Ascending aorta (tissue), 2 donors: Measurements from ENCODE around the gene PSKH1. TPM values are rescaled to one million over a fixed set of nuclear protein-coding genes. Genes with fewer than 3 reads are reported as not detected.

Source experiments
- DNase-seq, 2 donors: peaks; one replicate each; pipeline ENCODE4 v3.0.0-alpha.2; 2019; ENCODE audit warnings: low spot score in 2 of 2
- H3K27ac ChIP-seq, 2 donors: fragments of 200-600 bp; sonication (generic); one replicate each; pipeline ENCODE4 v1.5.1; 2016 to 2017; ENCODE audit warnings: mild to moderate bottlenecking in 1 of 2
- H3K27me3 ChIP-seq: fragments of 200-600 bp; sonication (generic); one replicate; pipeline ENCODE4 v1.5.1; 2017
- H3K36me3 ChIP-seq, 2 donors: fragments of 200-600 bp; sonication (generic); one replicate each; pipeline ENCODE4 v1.5.1; 2016
- H3K4me1 ChIP-seq, 2 donors: fragments of 200-600 bp; sonication (generic); one replicate each; pipeline ENCODE4 v1.5.1; 2016 to 2017; ENCODE audit warnings: mild to moderate bottlenecking in 1 of 2
- H3K4me3 ChIP-seq, 2 donors: fragments of 200-600 bp; sonication (generic); one replicate each; pipeline ENCODE4 v1.5.1; 2016 to 2017; ENCODE audit warnings: mild to moderate bottlenecking in 1 of 2
- H3K9me3 ChIP-seq, 2 donors: fragments of 200-600 bp; sonication (generic); one replicate each; pipeline ENCODE4 v1.5.1; 2016
- CTCF ChIP-seq, 3 experiments: fragments of 200-600 bp in 2 of 3; fragments of 450-650 bp in 1 of 3; sonication (generic) in 2 of 3; IDR thresholded peaks; one replicate each; pipeline ENCODE4 v1.5.1; 2016 to 2019; ENCODE audit warnings: antibody characterized with exemption in 3 of 3, mild to moderate bottlenecking in 1 of 3, moderate library complexity in 1 of 3
- intact Hi-C: fragments of 100-400 bp; cut with DNase I; formaldehyde crosslinking; loops from one replicate; pipeline ENCODE4 v1.15.1; 2023
- total RNA-seq: library from RNA; depleted of rRNA; stranded (reverse); fragments of >200 nt; gene quantifications from one replicate; pipeline ENCODE4 v1.1.0, GENCODE V29; 2016

Gene PSKH1
- total RNA-seq, 1 donor from 2014 or later, result 41.0 TPM

GRCh38 chr16:67975321-67976105 lies 82.5 kb downstream of the PSKH1 start:
- intact Hi-C loops, result no loop called here
- Histone ChIP-seq H3K9me3 (no peaks in the 10 kb centered on the region), H3K4me1 (no peaks in the 10 kb centered on the region), H3K36me3 (no peaks in the 10 kb centered on the region), H3K27ac (no peak overlapping the region), H3K27me3 (no peaks in the 10 kb centered on the region), H3K4me3 (no peak overlapping the region)
- TF ChIP-seq CTCF (IDR thresholded peaks at IDR 0.05), result no peak
- DNase-seq, result no peak

- TF ChIP-seq CTCF (IDR thresholded peaks at IDR 0.05), result no peak
- intact Hi-C loops, result no loop called here
Observed at GRCh38 chr16:67976205-67976604, 83.2 kb downstream of the PSKH1 start.

GRCh38 chr16:67977005-67977404 lies 84.0 kb downstream of the PSKH1 start:
- no peak overlapping the region for H3K4me3 ChIP-seq
- H3K36me3 ChIP-seq, result no peaks in the 10 kb centered on the region
- TF ChIP-seq CTCF (IDR thresholded peaks at IDR 0.05), result no peak
- H3K27me3 ChIP-seq, result no peaks in the 10 kb centered on the region
- H3K9me3 ChIP-seq, result no peaks in the 10 kb centered on the region
- no peak overlapping the region for H3K27ac ChIP-seq
- DNase-seq, result no peak
- no peaks in the 10 kb centered on the region for H3K4me1 ChIP-seq
- intact Hi-C loops, result no loop called here

More at GRCh38 chr16:67976205-67976604, 83.2 kb downstream of the PSKH1 start:
- H3K27me3 ChIP-seq, result no peaks in the 10 kb centered on the region
- no peaks in the 10 kb centered on the region for H3K36me3 ChIP-seq
- DNase-seq, result no peak
- H3K4me3 ChIP-seq, result no peak overlapping the region
- H3K4me1 ChIP-seq, result no peaks in the 10 kb centered on the region
- H3K9me3 ChIP-seq, result no peaks in the 10 kb centered on the region
- H3K27ac ChIP-seq, result no peak overlapping the region

GRCh38 chr16:67977469-67978227 lies 84.6 kb downstream of the PSKH1 start:
- H3K27ac ChIP-seq, result no peak overlapping the region
- no peak overlapping the region for H3K4me3 ChIP-seq
- intact Hi-C loops, result no loop called here
- H3K27me3 ChIP-seq, result no peaks in the 10 kb centered on the region
- H3K9me3 ChIP-seq, result no peaks in the 10 kb centered on the region
- H3K4me1 ChIP-seq, result no peaks in the 10 kb centered on the region
- H3K36me3 ChIP-seq, result no peaks in the 10 kb centered on the region
- TF ChIP-seq CTCF (IDR thresholded peaks at IDR 0.05), result no peak
- DNase-seq, result no peak

Other genes with a start within 250 kb of the PSKH1 start
- 1.9 TPM for gene CARMIL2, start 248.1 kb upstream of the PSKH1 start, total RNA-seq
- 14.5 TPM for gene ACD, start 233.0 kb upstream of the PSKH1 start, total RNA-seq
- gene PARD6A, start 232.3 kb upstream of the PSKH1 start, total RNA-seq, result 8.4 TPM
- gene ENKD1, start 226.5 kb upstream of the PSKH1 start, total RNA-seq, result 42.5 TPM
- 1.6 TPM for gene C16orf86, start 226.4 kb upstream of the PSKH1 start, total RNA-seq
- 43.5 TPM for gene GFOD2, start 173.9 kb upstream of the PSKH1 start, total RNA-seq
- 50.0 TPM for gene RANBP10, start 86.7 kb upstream of the PSKH1 start, total RNA-seq
- gene TSNAXIP1, start 86.4 kb upstream of the PSKH1 start, total RNA-seq, result 5.4 TPM
- gene THAP11, start 50.9 kb upstream of the PSKH1 start, total RNA-seq, result 85.4 TPM
- 156 TPM for gene NUTF2, start 46.3 kb upstream of the PSKH1 start, total RNA-seq
- gene CENPT, start 45.6 kb upstream of the PSKH1 start, total RNA-seq, result 220 TPM
- 125 TPM for gene EDC4, start 20.2 kb upstream of the PSKH1 start, total RNA-seq
- not detected for gene NRN1L, start 8.4 kb upstream of the PSKH1 start, total RNA-seq
- gene CTRL, start 38.6 kb downstream of the PSKH1 start, total RNA-seq, result 0.43 TPM
- gene PSMB10, start 43.6 kb downstream of the PSKH1 start, total RNA-seq, result 13.9 TPM
- 6.6 TPM for gene LCAT, start 50.9 kb downstream of the PSKH1 start, total RNA-seq
- 83.2 TPM for gene SLC12A4, start 75.4 kb downstream of the PSKH1 start, total RNA-seq
- not detected for gene DPEP3, start 87.2 kb downstream of the PSKH1 start, total RNA-seq
- 1.1 TPM for gene DPEP2, start 106.2 kb downstream of the PSKH1 start, total RNA-seq
- not detected for gene DPEP2NB, start 122.7 kb downstream of the PSKH1 start, total RNA-seq
- 3.0 TPM for gene DDX28, start 130.0 kb downstream of the PSKH1 start, total RNA-seq
- 7.6 TPM for gene DUS2, start 130.0 kb downstream of the PSKH1 start, total RNA-seq
- gene NFATC3, start 192.1 kb downstream of the PSKH1 start, total RNA-seq, result 36.4 TPM